Right renal pelvis (tissue), 4 donors: ENCODE results near the gene SNAP91. TPM values are rescaled to one million over a fixed set of nuclear protein-coding genes. Genes with fewer than 3 reads are reported as not detected.
A peak's percentile ranks its signal among the peaks of the same experiment; 100 is the strongest.
"Not testable (repeated sequence)": the region's sequence is repeated elsewhere in the genome, so short reads cannot be mapped to it uniquely, and the experiment has no call there.

Experiments
- DNase-seq, 4 donors: peaks; one replicate each; pipeline ENCODE4 v3.0.0-alpha.2; 2013; ENCODE audit warnings: low read depth in 4 of 4, low spot score in 3 of 4, missing footprints in 1 of 4
- polyA plus RNA-seq, 4 donors: library from polyadenylated mRNA; unstranded; fragments of 120-200 nt; gene quantifications; one replicate each; pipeline ENCODE4 v1.2.1, GENCODE V29; 2013; ENCODE audit not compliant: insufficient read length in 4 of 4

The SNAP91 gene
- polyA plus RNA-seq, 4 donors, result 0.65 to 1.0 (median 0.83) TPM

DNA sequence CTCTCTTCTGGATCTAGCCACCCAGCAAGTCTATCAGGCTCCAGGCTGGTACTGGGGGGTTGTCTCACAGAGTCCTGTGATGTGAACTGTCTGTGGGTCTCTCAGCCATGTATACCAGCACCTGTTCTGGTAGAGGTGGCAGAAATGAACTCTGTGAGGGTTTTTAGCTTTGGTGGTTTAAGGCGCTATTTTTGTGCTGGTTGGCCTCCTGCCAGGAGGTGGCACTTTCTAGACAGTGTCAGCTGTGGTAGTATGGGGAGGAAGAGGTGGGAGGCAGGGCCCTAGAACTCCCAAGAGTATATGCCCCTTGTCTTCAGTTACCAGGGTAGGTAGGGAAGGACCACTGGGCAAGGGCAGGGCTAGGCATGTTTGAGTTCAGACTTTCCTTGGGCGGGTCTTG, 75.8 kb downstream of the SNAP91 start:
- no peak for DNase-seq

DNA sequence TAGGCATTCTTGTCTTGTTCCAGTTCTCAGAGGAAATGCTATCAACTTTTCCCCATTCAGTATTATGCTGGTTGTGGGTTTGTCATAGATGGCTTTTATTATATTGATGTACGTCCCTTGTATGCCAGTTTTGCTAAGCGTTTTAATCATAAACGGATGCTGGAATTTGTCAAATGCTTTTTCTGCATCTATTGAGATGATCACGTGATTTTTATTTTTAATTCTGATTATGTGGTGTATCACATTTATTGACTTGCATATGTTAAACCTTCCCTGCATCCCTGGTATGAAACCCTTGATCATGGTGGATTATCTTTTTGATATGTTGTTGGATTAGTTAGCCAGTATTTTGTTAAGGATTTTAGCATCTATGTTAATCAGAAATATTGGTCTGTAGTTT, 79.0 kb downstream of the SNAP91 start:
- DNase-seq, result not testable (repeated sequence)

DNA sequence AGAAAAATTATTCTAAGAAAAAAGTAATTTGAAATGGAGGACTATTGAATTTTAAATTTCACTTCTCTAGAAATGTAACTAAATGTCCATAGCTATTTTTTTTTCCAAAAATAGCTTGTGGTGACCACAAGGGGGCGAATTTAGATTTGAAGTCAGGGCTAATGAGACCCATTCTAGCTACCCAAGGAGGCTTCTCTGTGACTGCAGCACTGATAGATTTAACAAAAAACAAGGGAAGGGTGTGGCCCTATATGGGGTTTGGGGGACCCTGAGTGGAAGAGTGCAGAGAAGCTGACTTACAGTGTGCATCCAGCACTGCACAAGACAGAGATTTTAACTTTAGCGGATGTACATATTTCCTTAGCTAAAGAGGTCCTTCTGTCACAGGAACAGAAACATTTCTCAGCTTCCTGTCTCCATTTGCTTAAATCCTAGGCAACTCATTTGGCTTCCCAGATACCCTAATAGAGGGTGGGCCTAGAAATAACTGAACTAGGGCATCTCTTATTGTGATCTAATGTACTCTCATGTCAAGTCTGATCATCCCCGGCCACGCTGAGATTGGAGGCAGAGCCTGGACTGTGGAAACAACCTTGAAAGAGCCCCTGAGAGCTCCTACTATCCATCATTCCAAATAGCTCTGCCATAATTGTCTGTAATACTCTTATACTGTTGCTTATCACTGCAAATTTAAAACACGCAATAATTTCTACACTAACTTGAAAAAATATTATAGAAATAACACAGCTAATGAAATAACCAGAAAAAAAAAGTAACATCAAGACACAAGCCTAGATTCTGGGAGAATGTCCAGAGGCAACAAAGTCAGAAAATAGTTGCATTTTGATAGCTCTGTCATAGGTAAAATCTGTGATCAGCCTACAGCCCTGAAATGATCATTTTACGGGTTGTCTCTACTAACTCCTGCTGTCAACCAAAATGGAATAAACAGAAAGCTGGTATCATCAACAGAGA, 93.6 kb downstream of the SNAP91 start:
- peak in 1 of 4 donors; percentile 7 for DNase-seq

DNA sequence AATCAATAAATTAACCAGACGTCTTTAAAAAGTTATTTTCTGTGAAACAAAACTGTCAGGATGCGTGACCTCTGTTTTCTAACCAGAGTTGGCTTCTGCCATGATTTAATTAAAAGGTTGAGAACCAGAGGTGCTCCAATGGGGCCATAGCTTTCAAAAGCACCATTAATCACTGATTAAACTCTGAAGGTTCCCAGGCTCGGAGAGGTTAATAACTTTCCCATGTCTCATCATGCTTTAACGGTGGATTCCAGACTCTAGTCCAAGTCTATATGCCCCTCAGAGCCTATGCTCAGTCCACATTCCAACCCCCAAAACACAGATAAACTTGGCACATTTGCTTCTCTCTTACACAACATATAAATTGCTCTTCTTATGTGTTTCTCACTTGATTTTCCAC, 95.5 kb downstream of the SNAP91 start:
- no peak for DNase-seq

DNA sequence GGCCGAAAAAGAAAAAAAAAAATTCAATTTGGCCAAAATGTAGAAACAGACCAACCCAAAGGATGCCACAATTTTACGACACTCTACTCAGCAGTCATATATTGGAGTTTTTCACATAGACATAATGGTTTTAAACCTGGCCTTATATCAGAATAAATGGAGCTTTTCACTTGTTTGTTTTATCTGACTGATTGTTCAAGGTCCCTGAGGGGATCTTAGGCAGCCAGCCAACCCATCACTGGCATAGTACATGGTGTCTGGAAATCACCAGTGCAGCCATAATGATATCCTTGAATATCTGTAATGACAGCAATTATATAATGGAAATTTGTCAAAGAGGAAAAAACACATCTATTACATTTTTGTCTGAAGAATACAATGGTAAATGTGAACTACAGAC, 99.7 kb downstream of the SNAP91 start:
- DNase-seq, result no peak

DNA sequence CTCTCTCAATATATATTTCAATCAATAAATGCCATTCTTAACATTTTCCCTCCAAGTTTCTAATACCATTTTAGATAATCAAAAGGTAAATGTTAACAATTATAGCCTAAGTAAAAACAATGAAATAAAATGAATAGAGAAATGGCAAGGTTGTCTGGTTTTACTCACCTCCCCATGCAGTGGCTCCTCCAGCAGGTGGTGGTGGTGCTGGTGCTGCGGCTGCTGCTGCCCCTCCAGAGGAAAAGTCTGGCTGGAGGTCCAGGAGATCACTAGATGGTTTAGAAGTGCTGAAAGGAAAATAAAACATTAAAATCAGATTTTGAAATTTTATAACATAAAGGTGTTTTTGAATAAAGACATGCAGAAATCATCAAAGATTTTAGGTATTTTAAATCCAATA, 103.4 kb downstream of the SNAP91 start:
- DNase-seq, result no peak

DNA sequence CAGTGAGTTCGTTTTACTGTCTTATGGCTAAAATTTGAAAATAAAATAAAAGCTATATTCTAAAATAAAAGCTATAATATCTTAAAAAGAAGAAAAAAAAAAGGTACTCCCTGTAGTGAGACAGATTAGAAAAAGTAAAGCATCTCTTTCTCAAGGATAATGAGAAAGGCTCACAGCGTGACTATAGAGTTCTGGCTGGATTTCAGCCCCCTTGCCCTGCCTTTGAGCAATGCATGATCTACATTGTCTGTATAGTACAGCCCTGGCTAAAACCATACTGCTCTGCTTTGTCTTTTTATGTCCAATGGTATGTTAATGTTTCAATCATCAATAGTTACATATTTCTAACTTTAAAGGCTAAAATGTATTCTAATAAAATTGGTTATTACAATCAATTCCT, 105.3 kb downstream of the SNAP91 start:
- no peak for DNase-seq

DNA sequence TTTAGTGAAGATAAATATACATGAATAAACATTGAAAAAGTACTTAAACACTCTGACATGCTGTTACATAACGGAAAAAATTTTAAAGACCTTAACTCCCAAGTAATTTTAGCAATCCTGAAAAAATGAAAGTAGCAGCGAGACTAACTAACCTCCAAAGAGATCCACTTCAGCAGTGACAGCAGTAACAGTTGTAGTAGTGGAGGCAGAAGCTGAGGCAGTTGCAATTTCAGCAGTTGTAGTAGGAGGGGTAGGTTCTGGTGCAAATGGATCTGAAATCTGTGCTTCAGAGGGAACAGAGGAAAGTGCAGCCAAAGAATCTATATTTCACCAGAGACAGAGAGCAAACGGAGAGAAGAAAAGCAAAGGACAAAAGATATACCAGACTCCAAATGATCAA, 107.8 kb downstream of the SNAP91 start:
- DNase-seq, result no peak

DNA sequence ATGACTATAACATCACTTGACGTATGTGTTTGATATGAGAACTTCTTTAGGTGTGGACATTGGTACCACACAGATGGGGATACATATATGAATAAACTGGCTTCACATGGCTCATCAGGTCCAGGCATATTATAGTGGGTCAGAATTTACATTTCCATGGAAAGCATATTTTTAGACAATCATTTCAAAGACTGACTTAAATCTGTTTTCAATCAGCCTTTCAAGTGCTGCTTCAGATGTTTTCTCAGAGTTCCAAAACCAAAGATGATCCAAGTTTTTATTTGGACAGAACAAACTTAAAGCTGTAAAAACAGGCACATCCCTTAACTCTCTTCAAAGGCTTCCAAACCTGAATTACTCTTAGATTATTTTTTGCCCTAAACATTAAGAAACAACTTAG, 108.4 kb downstream of the SNAP91 start:
- no peak for DNase-seq

DNA sequence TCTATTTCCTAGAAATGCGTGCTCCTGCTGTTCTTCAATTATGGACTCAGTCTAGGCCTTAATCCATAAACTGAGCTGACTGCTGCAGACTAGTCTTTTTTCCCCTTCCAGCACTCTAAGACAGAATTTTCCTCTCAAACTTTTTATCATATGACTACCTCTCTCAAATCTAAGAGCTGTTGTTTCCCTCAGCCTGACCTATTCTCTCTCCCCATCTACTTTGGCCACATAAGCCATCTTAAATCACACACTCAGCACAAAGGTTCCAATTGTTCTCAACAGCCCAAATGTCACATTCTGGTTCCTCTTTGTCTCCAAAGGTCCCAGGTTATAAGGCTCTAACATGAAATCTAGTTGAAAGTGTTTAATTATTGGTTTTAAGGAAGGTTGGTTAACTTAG, 111.4 kb downstream of the SNAP91 start:
- DNase-seq, result no peak

DNA sequence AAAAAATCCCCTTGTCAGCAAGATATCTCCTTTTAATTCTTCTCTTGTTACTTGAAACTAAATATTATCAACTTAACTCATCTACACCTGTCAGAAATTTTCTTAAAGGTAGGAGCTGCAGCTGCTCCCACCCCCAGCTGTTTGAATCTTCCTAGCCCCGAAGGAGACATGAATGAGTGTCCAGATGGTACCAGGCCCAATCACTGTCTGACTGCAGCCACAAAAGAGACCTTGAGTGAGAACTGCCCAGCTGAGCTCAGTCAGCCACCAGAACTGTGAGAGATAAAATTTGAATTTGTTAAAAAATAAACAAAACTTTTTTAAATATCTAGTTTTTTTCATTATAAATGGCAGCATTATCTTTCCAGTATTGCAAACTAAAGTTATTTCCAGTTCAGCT, 111.8 kb downstream of the SNAP91 start:
- no peak for DNase-seq

DNA sequence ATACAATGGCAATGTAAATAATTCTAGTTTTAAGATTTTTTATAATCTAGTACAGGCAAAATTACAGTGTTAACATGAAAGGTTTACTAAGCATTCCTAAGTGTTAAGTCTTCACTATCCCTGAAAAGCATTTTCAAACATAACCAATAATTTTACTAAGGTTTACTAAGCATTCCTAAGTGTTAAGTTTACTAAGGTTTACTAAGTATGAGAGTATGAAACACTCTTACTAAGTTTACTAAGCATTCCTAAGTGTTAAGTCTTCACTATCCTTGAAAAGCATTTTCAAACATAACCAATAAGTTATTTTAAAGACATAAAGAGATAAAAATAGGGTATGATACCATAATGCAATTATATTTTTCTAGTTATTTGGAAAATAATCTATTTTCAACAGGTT, 114.0 kb downstream of the SNAP91 start:
- no peak for DNase-seq

DNA sequence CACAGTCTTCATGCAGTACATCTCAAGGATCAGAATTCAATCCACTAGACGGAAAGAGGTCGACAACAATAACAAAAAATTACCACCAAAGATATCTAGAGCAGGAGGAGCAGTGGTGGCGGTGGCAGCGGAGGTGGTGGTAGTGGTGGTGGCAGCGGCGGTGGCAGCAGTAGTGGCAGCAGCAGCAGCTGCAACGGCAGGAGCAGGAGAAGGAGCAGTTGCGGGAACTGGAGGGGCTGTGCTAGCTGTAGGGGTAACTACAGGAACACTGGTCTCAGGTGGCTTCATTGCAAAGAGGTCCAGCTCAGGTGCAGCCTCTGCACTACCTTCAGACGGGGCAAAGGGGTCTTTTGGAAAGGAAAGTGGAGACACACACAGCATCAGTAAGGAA, 115.5 kb downstream of the SNAP91 start:
- DNase-seq, result no peak

DNA sequence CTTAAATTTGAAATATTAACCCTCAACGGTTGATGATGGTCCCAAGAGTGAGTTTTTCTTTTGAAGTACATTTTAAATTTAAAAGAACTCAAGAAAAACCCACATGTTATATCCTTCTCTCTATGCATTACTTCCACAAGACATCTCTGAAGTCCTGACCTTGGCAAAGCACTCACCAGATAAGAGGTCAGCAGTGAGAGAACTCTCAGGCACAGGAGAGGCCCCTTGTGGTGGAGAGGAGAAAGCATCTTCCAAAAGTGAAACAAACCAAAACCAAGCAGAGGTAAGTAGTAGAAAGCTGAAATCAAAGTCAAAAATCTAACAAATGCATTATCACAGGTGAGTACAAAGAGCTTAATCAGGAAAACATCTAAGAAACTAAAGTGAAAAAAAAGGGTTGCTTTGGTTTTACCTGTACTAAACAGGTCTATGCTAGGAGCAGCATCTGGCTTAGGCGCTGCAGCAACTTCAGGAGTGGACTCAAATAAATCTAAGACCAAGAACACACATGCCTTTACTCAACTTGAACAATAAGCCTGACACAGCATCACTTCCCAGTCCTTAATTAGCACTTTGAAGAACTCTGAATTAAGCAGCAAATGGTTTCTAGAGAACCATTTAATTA, 116.0 kb downstream of the SNAP91 start:
- no peak for DNase-seq

DNA sequence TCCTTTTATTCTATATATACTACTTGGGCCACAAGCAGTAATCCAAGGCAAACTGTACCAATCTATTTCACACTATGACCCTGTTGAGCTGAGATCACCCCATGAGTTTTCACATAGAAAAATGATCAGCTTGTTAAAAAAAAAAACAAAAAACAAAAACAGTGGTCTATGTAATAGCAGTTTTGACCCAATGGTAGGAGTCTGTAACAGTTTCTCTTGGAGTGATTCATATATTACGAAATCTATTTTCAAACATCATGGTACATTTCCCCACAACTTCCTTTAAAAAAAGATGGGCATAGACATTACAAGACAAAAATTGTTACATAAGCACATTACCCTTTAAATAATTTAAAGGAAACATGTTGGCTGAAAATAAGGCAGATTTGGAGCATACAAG, 118.5 kb downstream of the SNAP91 start:
- no peak for DNase-seq

DNA sequence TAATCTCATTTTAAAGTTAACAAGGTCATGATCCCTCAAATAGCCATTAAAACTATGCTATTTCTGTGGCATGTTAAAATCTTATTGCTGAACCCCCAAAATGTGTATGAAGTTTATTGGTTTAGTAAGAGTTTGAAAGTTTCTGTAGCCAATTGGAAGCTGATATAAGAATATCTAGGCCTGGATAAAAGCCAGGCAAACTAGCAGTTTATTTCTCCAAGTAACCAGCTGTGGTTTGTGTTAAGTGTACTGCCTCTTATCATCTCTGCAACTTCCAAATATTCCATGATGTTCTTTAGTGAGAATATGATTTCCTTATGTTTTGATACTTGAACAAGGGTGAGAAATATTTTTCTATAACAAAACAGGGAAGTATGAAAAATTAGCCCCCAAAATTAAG, 119.8 kb downstream of the SNAP91 start:
- DNase-seq, result no peak

DNA sequence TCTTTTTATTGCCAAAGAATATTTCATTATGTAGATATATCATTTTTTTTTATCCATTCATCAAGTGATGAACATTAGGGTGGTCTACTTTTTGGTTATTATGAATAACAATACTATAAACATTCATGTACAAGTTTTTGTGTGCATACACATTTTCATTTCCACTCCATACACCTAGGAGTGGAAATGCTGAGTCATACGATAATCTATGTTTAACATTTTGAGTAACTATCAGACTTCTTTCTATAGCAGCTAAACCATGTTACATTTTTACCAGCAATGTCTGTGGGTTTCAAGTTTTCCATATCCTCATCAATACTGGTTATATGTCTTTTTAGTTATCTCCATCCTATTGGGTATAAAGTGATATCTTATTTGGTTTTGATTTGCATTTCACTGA, 130.8 kb downstream of the SNAP91 start:
- no peak for DNase-seq

DNA sequence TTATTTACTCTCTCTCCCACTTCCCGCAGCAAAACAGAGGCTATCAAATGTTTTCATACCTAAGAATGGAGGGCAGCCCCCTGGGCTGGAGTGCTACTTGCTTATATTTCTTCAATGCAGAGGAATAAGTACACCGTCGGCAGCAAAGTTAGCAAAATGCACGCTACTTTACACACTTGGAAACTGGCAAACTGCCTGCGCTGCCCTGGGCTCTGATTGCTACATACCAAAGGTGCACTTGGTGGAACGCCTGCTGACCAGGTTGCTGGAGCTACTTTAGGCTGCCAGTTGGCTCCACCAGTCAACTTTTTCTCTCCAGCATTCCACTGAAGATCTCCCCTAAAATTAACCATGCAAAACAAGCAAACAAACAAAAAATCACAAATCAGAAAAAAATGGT, 134.1 kb downstream of the SNAP91 start:
- peak in 3 of 4 donors; percentile 5 to 26 (median 5) for DNase-seq

DNA sequence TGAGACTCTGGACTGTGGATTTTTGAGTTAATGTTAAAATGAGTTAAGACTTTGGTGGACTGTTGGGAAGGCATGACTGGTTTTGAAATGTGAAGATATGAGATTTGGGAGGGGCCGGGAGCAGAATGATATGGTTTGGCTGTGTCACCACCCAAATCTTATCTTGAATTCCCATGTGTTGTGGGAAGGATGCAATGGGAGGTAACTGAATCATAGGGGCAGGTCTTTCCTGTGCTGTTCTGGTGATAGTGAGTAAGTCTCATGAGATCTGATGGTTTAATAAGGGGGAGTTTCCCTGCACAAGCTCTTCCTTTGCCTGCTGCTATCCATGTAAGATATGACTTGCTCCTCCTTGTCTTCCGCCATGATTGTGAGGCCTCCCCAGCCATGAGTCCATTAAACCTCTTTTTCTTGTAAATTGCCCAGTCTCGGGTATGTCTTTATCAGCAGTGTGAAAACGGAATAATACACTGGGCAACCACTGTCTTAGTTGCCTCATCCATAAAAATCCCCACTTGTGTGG, 137.2 kb downstream of the SNAP91 start:
- DNase-seq, result not testable (repeated sequence)

DNA sequence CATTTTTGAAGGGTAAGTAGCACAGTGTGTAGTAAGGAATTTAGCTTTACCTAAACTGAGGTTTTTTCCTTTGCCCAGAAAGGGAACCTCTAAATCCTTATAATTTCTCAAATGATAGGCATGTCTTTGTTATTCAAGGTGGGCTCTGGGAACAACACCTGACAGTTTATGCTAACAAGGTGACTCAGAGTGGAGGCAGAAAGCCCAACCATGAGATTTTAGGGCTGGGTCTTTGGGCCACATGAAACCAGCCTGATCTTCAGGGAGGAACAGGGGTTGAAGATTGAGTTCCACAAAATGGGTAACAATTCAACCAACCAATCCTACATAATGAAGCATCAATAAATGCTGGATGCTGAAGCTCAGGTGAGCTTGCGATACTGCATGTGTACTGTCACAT, 149.9 kb downstream of the SNAP91 start:
- DNase-seq, result no peak

DNA sequence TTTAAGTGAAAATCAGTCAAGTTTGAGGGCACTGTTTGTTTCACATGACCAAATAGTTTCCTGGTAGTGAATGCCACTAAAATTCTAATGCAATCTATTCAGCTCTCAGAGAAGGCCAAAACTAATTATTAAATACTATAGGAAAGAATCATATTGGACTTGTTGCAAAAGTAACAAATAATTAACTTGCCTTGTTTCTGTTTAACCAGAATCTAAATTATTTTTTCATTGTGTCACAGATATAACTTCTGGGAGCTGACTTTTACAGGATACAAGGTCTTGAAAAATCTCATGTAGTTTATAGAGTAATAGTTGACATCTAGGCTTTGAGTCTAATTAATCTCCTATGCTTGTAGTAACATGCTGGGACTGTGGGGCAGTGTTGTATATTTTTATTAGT, 152.0 kb downstream of the SNAP91 start:
- DNase-seq, result no peak

DNA sequence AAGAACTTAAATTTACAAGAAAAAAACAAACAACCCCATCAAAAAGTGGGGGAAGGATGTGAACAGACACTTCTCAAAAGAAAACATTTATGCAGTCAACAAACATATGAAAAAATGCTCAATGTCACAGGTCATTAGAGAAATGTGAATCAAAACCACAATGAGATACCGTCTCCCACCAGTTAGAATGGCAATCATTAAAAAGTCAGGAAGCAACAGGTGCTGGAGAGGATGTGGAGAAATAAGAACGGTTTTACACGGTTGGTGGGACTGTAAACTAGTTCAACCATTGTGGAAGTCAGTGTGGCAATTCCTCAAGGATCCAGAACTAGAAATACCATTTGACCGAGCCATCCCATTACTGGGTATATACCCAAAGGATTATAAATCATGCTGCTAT, 157.2 kb downstream of the SNAP91 start:
- DNase-seq, result not testable (repeated sequence)
